ENCODE measurements around the gene DAD1.

DNA sequence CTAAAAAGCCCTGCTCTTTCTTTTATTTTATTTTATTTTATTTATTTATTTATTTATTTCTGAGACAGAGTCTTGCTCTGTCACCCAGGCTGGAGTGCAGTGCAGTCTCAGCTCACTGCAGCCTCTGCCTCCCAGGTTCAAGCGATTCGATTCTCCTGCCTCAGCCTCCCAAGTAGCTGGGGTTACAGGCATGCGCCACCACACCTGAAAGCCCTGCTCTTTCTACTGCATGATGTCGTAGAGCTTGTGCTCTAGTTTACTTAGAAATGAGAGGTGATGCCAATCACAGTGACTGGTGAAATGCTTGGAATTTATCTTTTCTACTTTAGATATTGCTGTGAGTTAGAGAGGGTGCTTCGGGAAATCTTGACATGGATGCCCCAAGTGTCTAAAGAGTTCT lies 54.5 kb downstream of the DAD1 start:
- TF ChIP-seq, protein P1, sequence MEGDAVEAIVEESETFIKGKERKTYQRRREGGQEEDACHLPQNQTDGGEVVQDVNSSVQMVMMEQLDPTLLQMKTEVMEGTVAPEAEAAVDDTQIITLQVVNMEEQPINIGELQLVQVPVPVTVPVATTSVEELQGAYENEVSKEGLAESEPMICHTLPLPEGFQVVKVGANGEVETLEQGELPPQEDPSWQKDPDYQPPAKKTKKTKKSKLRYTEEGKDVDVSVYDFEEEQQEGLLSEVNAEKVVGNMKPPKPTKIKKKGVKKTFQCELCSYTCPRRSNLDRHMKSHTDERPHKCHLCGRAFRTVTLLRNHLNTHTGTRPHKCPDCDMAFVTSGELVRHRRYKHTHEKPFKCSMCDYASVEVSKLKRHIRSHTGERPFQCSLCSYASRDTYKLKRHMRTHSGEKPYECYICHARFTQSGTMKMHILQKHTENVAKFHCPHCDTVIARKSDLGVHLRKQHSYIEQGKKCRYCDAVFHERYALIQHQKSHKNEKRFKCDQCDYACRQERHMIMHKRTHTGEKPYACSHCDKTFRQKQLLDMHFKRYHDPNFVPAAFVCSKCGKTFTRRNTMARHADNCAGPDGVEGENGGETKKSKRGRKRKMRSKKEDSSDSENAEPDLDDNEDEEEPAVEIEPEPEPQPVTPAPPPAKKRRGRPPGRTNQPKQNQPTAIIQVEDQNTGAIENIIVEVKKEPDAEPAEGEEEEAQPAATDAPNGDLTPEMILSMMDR (IDR thresholded peaks at IDR 0.05) = no peak
- TF ChIP-seq EZH2phosphoT487 (IDR thresholded peaks at IDR 0.05) (no peak), EZH2 (IDR thresholded peaks at IDR 0.05) (no peak)

All from neural progenitor cell (in vitro differentiated cells).